Glutamatergic neuron (in vitro differentiated cells): ENCODE data around the gene PGAP6. TPM values are rescaled to one million over a fixed set of nuclear protein-coding genes. Genes with fewer than 3 reads are reported as not detected.
"Not testable (repeated sequence)": the region's sequence is repeated elsewhere in the genome, so short reads cannot be mapped to it uniquely, and the experiment has no call there.

Experiments used
- DNase-seq: peaks from one replicate; pipeline ENCODE4 v3.0.0; 2022
- H3K27ac Mint-ChIP-seq: one replicate; pipeline ENCODE4 v1.8.0; 2020; ENCODE audit warnings: mild to moderate bottlenecking, mixed read lengths, inconsistent platforms; ENCODE audit not compliant: unreplicated experiment
- H3K27me3 Mint-ChIP-seq: one replicate; pipeline ENCODE4 v1.8.0; 2020; ENCODE audit warnings: mild to moderate bottlenecking, moderate library complexity, mixed read lengths, inconsistent platforms; ENCODE audit not compliant: unreplicated experiment
- H3K36me3 Mint-ChIP-seq: one replicate; pipeline ENCODE4 v1.8.0; 2020; ENCODE audit warnings: mild to moderate bottlenecking, mixed read lengths, inconsistent platforms; ENCODE audit not compliant: unreplicated experiment
- H3K4me1 Mint-ChIP-seq: one replicate; pipeline ENCODE4 v1.8.0; 2020; ENCODE audit warnings: mild to moderate bottlenecking, low read depth, mixed read lengths, inconsistent platforms; ENCODE audit not compliant: unreplicated experiment
- H3K4me3 Mint-ChIP-seq: one replicate; pipeline ENCODE4 v1.8.0; 2020; ENCODE audit warnings: mild to moderate bottlenecking, mixed read lengths, inconsistent platforms; ENCODE audit not compliant: unreplicated experiment
- H3K9me3 Mint-ChIP-seq: one replicate; pipeline ENCODE4 v1.8.0; 2020; ENCODE audit warnings: mild to moderate bottlenecking, moderate library complexity, mixed read lengths, inconsistent platforms; ENCODE audit not compliant: unreplicated experiment
- total RNA-seq: library from RNA; stranded (reverse); fragmentation: NEBNext Ultra II Directional; extraction: Animal tissue kit (Norgen Biotek cat#: 25700); gene quantifications from one replicate; pipeline ENCODE4 v1.2.1, GENCODE V29; 2021; ENCODE audit not compliant: unreplicated experiment
- TF ChIP-seq, protein P1 (sequence below): fragments of 200-600 bp; sonication (generic); IDR thresholded peaks from one replicate; pipeline ENCODE4 v1.5.0; 2021; ENCODE audit not compliant: partially characterized antibody, unreplicated experiment

The PGAP6 gene
- total RNA-seq, 1 donor from 2014 or later: 54.5 TPM

DNA sequence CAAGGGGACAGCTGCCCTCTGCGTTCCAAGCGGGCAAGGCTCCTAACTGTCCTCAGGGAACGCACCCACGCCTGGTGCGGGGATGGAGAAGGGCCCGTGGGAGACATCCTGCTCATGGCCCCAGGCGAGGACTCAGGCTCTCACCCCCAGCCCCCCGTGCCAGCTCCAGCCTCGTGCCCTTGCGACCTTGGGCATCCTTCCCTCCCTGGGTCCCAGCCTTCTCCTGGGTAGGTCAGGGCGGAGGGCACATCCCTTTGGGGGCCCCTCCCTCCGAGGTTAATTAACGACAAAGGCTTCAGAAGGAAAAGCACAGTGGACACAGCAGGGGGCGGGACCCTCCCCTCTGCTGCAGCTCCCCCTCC is 3.0 kb downstream of the PGAP6 start:
- no peaks in the 10 kb centered on the region for H3K36me3 Mint-ChIP-seq
- no peak overlapping the region for H3K4me3 Mint-ChIP-seq
- TF ChIP-seq, protein P1, sequence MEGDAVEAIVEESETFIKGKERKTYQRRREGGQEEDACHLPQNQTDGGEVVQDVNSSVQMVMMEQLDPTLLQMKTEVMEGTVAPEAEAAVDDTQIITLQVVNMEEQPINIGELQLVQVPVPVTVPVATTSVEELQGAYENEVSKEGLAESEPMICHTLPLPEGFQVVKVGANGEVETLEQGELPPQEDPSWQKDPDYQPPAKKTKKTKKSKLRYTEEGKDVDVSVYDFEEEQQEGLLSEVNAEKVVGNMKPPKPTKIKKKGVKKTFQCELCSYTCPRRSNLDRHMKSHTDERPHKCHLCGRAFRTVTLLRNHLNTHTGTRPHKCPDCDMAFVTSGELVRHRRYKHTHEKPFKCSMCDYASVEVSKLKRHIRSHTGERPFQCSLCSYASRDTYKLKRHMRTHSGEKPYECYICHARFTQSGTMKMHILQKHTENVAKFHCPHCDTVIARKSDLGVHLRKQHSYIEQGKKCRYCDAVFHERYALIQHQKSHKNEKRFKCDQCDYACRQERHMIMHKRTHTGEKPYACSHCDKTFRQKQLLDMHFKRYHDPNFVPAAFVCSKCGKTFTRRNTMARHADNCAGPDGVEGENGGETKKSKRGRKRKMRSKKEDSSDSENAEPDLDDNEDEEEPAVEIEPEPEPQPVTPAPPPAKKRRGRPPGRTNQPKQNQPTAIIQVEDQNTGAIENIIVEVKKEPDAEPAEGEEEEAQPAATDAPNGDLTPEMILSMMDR: no peak
- no peak overlapping the region for H3K27ac Mint-ChIP-seq
- peaks cover 5% of the 10 kb centered on the region for H3K27me3 Mint-ChIP-seq
- H3K4me1 Mint-ChIP-seq: peaks cover 12% of the 10 kb centered on the region
- H3K9me3 Mint-ChIP-seq: peaks cover 8% of the 10 kb centered on the region
- no peak for DNase-seq

DNA sequence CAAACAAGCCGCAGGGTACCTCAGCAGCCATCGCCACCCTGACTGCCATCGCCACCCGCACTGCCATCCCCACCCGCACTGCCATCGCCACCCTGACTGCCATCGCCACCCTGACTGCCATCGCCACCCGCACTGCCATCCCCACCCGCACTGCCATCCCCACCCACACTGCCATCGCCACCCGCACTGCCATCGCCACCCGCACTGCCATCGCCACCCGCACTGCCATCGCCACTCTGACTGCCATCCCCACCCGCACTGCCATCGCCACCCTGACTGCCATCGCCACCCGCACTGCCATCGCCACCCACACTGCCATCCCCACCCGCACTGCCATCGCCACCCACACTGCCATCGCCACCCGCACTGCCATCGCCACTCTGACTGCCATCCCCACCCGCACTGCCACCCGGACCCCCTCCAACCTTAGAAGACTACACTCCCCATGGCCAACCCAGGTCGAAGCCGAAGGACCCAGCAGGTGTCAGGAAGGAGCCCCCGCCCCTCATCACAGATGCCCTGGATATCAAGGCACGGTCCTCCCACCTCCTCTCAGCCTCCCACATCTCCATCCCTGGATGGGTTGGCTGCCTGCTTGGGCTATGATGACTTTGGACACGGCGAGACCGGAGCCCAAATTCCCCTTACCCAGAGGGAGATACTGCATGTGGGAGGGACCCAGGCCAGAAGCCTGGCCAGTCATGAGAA is 3.5 kb downstream of the PGAP6 start:
- H3K4me1 Mint-ChIP-seq, H3K36me3 Mint-ChIP-seq, DNase-seq, H3K27me3 Mint-ChIP-seq, H3K27ac Mint-ChIP-seq, H3K9me3 Mint-ChIP-seq, H3K4me3 Mint-ChIP-seq: not testable (repeated sequence)

DNA sequence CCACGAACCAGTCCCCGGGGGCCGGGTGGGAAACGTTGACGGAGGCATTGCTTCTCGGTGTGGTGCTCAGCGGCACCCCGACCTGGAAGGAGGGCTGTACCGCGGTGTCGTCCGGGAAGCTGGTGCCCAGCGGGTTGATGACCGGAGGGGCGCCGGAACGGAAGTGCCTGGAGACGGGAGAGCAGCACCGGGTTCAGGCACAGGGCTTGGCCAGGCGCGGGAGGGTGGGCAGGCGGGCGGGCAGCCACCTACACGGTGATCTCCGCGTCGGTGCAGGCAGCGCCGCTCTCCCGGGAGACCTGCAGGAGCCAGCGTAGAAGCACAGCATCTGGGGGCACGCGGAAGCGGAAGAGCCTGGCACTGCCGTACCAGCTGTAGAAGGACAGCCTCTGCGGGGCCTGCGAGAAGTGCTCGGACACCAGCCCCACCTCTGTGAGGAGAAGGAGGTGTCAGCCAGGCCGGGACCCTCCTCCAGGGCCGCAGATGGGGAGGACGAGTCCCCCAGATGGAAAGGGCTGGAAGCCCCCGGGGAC is 4.3 kb downstream of the PGAP6 start:
- DNase-seq: no peak
- Mint-ChIP-seq H3K4me1 (peaks cover 1% of the 10 kb centered on the region), H3K27ac (no peak overlapping the region), H3K4me3 (no peak overlapping the region), H3K36me3 (no peaks in the 10 kb centered on the region), H3K27me3 (peaks cover 4% of the 10 kb centered on the region), H3K9me3 (peaks cover 5% of the 10 kb centered on the region)
- TF ChIP-seq, protein P1: no peak

DNA sequence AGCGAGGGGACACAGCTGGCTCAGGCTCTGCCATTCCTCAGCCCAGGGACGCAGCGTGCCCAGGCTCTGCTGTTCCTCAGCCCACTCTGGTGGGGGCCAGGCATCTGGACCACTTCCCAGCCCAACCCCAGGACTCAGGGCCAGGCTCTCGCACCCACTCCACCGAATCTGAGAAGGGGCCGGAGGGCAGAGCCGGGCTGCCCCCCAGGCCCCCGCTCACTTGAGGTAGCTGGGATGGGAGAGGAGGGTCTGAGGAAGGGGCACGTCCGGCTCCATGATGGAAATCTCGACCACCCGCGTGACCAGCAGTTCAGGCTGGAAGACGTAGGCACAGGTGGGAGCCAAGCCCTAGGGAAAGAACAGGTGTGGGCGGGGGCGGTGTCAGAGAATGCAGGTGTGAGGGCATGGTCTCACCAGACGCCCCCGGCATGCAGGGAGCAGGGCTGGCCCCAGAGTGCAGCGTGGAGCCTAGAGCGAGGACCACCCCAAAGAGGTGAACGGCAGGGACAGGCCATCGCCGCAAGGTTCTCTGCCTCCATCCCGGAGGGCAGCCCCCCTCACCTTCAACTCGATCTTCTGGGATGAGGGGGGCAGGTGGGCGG is 4.9 kb downstream of the PGAP6 start:
- Mint-ChIP-seq H3K36me3 (no peaks in the 10 kb centered on the region), H3K4me3 (no peak overlapping the region), H3K27ac (no peak overlapping the region), H3K9me3 (peaks cover 5% of the 10 kb centered on the region), H3K27me3 (peaks cover 4% of the 10 kb centered on the region), H3K4me1 (peaks cover 1% of the 10 kb centered on the region)
- TF ChIP-seq, protein P1: no peak
- no peak for DNase-seq

DNA sequence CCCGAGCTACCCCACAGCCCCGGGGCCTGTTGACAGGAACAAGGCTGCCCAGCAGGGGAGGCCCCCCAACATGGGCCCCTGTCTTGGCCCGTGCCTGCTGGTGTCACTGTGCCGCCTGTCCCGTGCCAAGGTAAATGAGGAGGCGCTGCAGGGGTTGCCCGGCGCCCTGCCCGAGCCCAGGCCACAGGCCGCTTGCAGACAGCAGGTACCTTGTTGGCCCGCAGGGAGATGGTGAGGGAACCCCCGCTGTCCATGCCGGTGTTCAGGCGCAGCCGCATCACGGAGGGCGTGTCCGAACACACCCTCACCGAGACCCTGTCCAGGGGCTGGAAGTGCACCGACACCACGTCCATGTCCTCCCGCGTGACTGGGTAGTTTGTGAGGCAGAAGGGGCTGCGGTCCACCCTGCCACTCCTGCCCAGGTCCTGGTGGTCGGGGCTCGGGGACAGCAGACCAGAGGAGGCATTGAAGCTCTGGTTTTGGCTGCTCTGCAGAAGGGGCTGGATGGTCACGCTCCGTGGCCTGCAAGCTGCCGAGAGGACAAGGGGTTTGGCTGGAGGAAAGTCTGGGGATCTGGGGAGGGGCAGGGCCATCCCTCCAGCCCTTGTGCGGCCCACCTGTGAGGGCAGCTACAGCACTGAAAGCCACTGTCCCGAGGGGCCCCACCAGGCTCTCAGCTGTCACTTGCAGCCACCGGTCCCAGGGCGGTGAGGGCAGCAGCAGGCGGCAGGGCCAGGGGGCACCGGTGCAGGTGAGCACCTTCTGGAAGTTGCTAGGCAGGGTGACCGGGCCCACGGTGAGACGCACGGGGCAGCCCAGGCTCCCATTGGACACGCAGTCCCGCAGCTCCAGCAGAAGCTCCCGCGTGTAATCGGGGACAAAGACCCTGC is 5.6 kb downstream of the PGAP6 start:
- DNase-seq: no peak
- Mint-ChIP-seq H3K4me3 (no peak overlapping the region), H3K27ac (no peak overlapping the region), H3K4me1 (peaks cover 1% of the 10 kb centered on the region), H3K9me3 (peaks cover 5% of the 10 kb centered on the region), H3K27me3 (peaks cover 4% of the 10 kb centered on the region), H3K36me3 (no peaks in the 10 kb centered on the region)
- TF ChIP-seq, protein P1: no peak
